Measurements from ENCODE around the gene MNT.

Gene MNT

GRCh38 chr17:2368359-2368758, 32.5 kb downstream of the MNT start:
- Histone ChIP-seq H3K9me3 (ENCODE audit: control insufficient read depth, insufficient read depth, low read depth, low read length) (no peaks in the 10 kb centered on the region), H3K4me1 (ENCODE audit: control insufficient read depth, insufficient read depth, low read length) (peaks cover 7% of the 10 kb centered on the region; the same call in 1 of the 2 replicates), H3K9ac (ENCODE audit: low read length) (no peak overlapping the region), H3K27ac (ENCODE audit: low read depth, low read length) (no peak overlapping the region), H3K4me3 (ENCODE audit: low read depth, low read length) (no peak overlapping the region), H3K27me3 (ENCODE audit: control insufficient read depth, insufficient read depth, low read length) (no peaks in the 10 kb centered on the region), H3K36me3 (ENCODE audit: control insufficient read depth, insufficient read depth, low read length) (peaks cover 51% of the 10 kb centered on the region)

- Histone ChIP-seq H3K27ac (ENCODE audit: low read depth, low read length) (no peak overlapping the region), H3K9ac (ENCODE audit: low read length) (no peak overlapping the region), H3K36me3 (ENCODE audit: control insufficient read depth, insufficient read depth, low read length) (peaks cover 51% of the 10 kb centered on the region), H3K9me3 (ENCODE audit: control insufficient read depth, insufficient read depth, low read depth, low read length) (no peaks in the 10 kb centered on the region), H3K4me1 (ENCODE audit: control insufficient read depth, insufficient read depth, low read length) (peaks cover 7% of the 10 kb centered on the region; the same call in 1 of the 2 replicates), H3K4me3 (ENCODE audit: low read depth, low read length) (no peak overlapping the region), H3K27me3 (ENCODE audit: control insufficient read depth, insufficient read depth, low read length) (no peaks in the 10 kb centered on the region)
These were observed 33.9 kb downstream of the MNT start for GRCh38 chr17:2366747-2367494.

GRCh38 chr17:2365132-2365531, 35.7 kb downstream of the MNT start:
- Histone ChIP-seq H3K27me3 (ENCODE audit: control insufficient read depth, insufficient read depth, low read length) (no peaks in the 10 kb centered on the region), H3K4me1 (ENCODE audit: control insufficient read depth, insufficient read depth, low read length) (peaks cover 6% of the 10 kb centered on the region; the same call in 1 of the 2 replicates), H3K36me3 (ENCODE audit: control insufficient read depth, insufficient read depth, low read length) (peaks cover 46% of the 10 kb centered on the region), H3K9me3 (ENCODE audit: control insufficient read depth, insufficient read depth, low read depth, low read length) (no peaks in the 10 kb centered on the region), H3K9ac (ENCODE audit: low read length) (no peak overlapping the region), H3K4me3 (ENCODE audit: low read depth, low read length) (no peak overlapping the region), H3K27ac (ENCODE audit: low read depth, low read length) (no peak overlapping the region)

- no peak overlapping the region for H3K9ac ChIP-seq (ENCODE audit: low read length)
- H3K4me1 ChIP-seq (ENCODE audit: control insufficient read depth, insufficient read depth, low read length): 0 out of 2 replicates have a peak, but pooled peaks cover 2% of the 10 kb centered on the region
- H3K4me3 ChIP-seq (ENCODE audit: low read depth, low read length): no peak overlapping the region
- no peak overlapping the region for H3K27ac ChIP-seq (ENCODE audit: low read depth, low read length)
- no peaks in the 10 kb centered on the region for H3K27me3 ChIP-seq (ENCODE audit: control insufficient read depth, insufficient read depth, low read length)
- H3K9me3 ChIP-seq (ENCODE audit: control insufficient read depth, insufficient read depth, low read depth, low read length): no peaks in the 10 kb centered on the region
- H3K36me3 ChIP-seq (ENCODE audit: control insufficient read depth, insufficient read depth, low read length): peaks cover 44% of the 10 kb centered on the region
These were observed 36.1 kb downstream of the MNT start for GRCh38 chr17:2364763-2365116.

DNA sequence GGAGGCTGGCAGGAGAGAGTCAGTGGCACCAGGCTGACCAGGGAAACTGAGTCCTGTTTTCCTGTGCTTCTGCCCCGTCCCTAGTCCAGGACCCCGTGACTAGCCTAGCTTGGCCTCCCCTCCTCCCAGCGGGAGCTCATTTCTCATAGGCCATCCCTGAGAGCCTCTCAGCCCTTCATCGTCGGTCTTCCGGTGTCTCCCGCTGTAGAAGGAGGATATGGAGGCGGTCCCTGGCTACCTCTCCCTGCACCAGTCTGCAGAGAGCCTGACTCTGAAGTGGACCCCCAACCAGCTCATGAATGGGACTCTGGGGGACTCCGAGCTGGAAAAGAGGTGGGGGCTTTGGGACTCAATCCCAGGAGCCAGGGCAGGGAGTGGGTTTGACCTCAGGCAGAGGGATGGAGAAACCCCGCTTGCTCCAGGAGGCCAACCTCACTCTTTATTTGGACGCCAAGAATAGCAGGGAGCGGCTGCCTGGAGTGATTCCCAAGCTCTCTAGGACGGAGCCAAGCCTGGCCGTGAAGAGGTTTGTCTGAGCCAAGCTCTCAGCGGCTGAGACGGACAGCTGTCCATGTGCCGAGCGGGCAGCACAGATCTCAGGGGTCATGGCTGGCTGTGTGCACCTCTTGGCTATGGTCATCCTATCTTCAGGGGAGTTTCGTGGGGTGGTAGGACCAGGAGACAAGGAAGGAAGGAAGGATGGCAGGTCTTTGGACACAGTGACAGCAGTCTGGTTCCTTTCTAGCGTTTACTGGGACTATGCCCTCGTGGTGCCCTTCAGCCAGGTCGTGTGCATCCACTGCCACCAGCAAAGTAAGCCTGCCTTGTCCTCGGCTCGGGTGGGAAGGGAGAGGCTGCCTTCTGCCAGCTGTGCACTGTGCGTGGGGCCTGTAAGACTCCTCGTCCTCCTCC, 36.8 kb downstream of the MNT start:
- Histone ChIP-seq H3K36me3 (ENCODE audit: control insufficient read depth, insufficient read depth, low read length) (peaks cover 44% of the 10 kb centered on the region), H3K4me1 (ENCODE audit: control insufficient read depth, insufficient read depth, low read length) (no peaks in the 10 kb centered on the region), H3K27me3 (ENCODE audit: control insufficient read depth, insufficient read depth, low read length) (no peaks in the 10 kb centered on the region), H3K9me3 (ENCODE audit: control insufficient read depth, insufficient read depth, low read depth, low read length) (no peaks in the 10 kb centered on the region), H3K4me3 (ENCODE audit: low read depth, low read length) (no peak overlapping the region), H3K27ac (ENCODE audit: low read depth, low read length) (no peak overlapping the region), H3K9ac (ENCODE audit: low read length) (no peak overlapping the region)

DNA sequence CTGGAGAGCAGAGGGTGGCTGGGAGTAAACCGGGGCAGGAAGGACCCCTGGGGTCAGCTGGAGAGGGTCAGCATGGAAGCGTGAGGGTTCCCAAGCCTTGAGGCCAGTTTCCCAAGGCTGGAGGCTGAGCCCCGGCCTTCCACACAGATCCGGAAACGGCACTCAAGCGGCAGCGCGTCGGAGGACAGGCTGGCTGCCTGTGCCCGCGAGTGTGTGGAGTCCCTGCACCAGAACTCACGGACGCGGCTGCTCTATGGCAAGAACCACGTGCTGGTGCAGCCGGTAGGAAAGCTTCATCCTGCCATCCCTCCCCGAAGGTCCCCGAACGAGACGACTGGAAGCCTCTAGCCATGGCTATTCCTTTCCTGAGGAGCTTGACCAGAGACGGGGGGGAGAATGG, 37.5 kb downstream of the MNT start:
- H3K4me3 ChIP-seq (ENCODE audit: low read depth, low read length): no peak overlapping the region
- no peaks in the 10 kb centered on the region for H3K4me1 ChIP-seq (ENCODE audit: control insufficient read depth, insufficient read depth, low read length)
- peaks cover 44% of the 10 kb centered on the region for H3K36me3 ChIP-seq (ENCODE audit: control insufficient read depth, insufficient read depth, low read length)
- no peaks in the 10 kb centered on the region for H3K27me3 ChIP-seq (ENCODE audit: control insufficient read depth, insufficient read depth, low read length)
- no peak overlapping the region for H3K27ac ChIP-seq (ENCODE audit: low read depth, low read length)
- no peak overlapping the region for H3K9ac ChIP-seq (ENCODE audit: low read length)
- no peaks in the 10 kb centered on the region for H3K9me3 ChIP-seq (ENCODE audit: control insufficient read depth, insufficient read depth, low read depth, low read length)

DNA sequence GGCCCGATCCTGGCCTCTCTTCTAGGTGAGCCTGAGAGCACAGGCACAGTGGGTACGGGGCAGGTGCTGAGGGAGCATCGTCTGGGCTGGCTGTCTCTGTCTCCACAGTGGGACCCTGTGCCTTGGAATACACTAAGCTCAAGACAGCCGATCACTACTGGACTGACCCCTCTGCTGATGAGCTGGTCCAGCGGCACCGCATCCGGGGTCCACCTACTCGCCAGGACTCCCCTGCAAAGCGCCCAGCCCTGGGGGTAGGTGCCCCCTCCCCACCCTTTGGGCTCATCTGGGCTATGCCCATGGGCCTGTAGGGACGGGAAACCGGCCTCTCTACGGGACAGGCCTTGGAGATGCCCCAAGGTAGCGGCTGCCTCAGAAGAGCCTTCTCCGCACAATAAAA, 38.0 kb downstream of the MNT start:
- Histone ChIP-seq H3K36me3 (ENCODE audit: control insufficient read depth, insufficient read depth, low read length) (peaks cover 41% of the 10 kb centered on the region), H3K27ac (ENCODE audit: low read depth, low read length) (no peak overlapping the region), H3K9ac (ENCODE audit: low read length) (no peak overlapping the region), H3K4me1 (ENCODE audit: control insufficient read depth, insufficient read depth, low read length) (no peaks in the 10 kb centered on the region), H3K4me3 (ENCODE audit: low read depth, low read length) (no peak overlapping the region), H3K9me3 (ENCODE audit: control insufficient read depth, insufficient read depth, low read depth, low read length) (no peaks in the 10 kb centered on the region), H3K27me3 (ENCODE audit: control insufficient read depth, insufficient read depth, low read length) (no peaks in the 10 kb centered on the region)

- Histone ChIP-seq H3K9me3 (ENCODE audit: control insufficient read depth, insufficient read depth, low read depth, low read length) (no peaks in the 10 kb centered on the region), H3K27me3 (ENCODE audit: control insufficient read depth, insufficient read depth, low read length) (no peaks in the 10 kb centered on the region), H3K27ac (ENCODE audit: low read depth, low read length) (no peak overlapping the region), H3K4me3 (ENCODE audit: low read depth, low read length) (no peak overlapping the region), H3K36me3 (ENCODE audit: control insufficient read depth, insufficient read depth, low read length) (peaks cover 39% of the 10 kb centered on the region), H3K4me1 (ENCODE audit: control insufficient read depth, insufficient read depth, low read length) (no peaks in the 10 kb centered on the region), H3K9ac (ENCODE audit: low read length) (no peak overlapping the region)
These were observed 38.4 kb downstream of the MNT start for GRCh38 chr17:2362416-2362815.

DNA sequence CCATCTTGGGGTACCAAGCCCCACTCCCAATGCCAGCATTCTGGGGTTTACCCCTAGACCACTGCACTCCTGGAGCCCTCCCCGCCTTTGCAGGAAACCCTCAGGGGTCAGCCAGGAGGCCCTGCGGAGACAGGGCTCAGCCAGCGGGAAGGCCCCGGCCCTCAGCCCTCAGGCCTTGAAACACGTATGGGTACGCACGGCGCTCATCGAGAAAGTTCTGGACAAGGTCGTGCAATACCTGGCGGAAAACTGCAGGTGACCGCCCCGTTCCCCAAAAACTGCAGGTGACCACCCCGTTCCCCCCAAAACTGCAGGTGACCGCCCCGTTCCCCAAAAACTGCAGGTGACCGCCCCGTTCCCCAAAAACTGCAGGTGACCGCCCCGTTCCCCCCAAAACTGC, 38.8 kb downstream of the MNT start:
- Histone ChIP-seq H3K4me3 (ENCODE audit: low read depth, low read length) (no peak overlapping the region), H3K27me3 (ENCODE audit: control insufficient read depth, insufficient read depth, low read length) (no peaks in the 10 kb centered on the region), H3K9ac (ENCODE audit: low read length) (no peak overlapping the region), H3K4me1 (ENCODE audit: control insufficient read depth, insufficient read depth, low read length) (no peaks in the 10 kb centered on the region), H3K27ac (ENCODE audit: low read depth, low read length) (no peak overlapping the region), H3K9me3 (ENCODE audit: control insufficient read depth, insufficient read depth, low read depth, low read length) (no peaks in the 10 kb centered on the region), H3K36me3 (ENCODE audit: control insufficient read depth, insufficient read depth, low read length) (peaks cover 38% of the 10 kb centered on the region)

- H3K27ac ChIP-seq (ENCODE audit: low read depth, low read length): no peak overlapping the region
- no peaks in the 10 kb centered on the region for H3K27me3 ChIP-seq (ENCODE audit: control insufficient read depth, insufficient read depth, low read length)
- H3K9me3 ChIP-seq (ENCODE audit: control insufficient read depth, insufficient read depth, low read depth, low read length): no peaks in the 10 kb centered on the region
- H3K36me3 ChIP-seq (ENCODE audit: control insufficient read depth, insufficient read depth, low read length): peaks cover 35% of the 10 kb centered on the region
- H3K9ac ChIP-seq (ENCODE audit: low read length): no peak overlapping the region
- no peak overlapping the region for H3K4me3 ChIP-seq (ENCODE audit: low read depth, low read length)
- H3K4me1 ChIP-seq (ENCODE audit: control insufficient read depth, insufficient read depth, low read length): no peaks in the 10 kb centered on the region
These were observed 39.7 kb downstream of the MNT start for GRCh38 chr17:2361010-2361760.
